Adrenal gland (tissue), 12 donors: ENCODE results near the gene ECM1. TPM values are rescaled to one million over a fixed set of nuclear protein-coding genes. Genes with fewer than 3 reads are reported as not detected.

Experiments used
- DNase-seq, 7 donors: peaks; one replicate each; pipeline ENCODE4 v3.0.0-alpha.2; 2019 to 2020
- H3K27ac ChIP-seq, 5 donors: fragments of 200-600 bp; sonication (generic) in 4 of 5; 1 replicate in 3 of 5; 2 replicates in 2 of 5; pipeline versions ENCODE4 v1.5.1 to v1.8.0; 2016 to 2020; ENCODE audit warnings: mild to moderate bottlenecking in 1 of 5
- H3K27me3 ChIP-seq: fragments of 200-600 bp; 2 replicates; pipeline ENCODE4 v1.8.0; 2021
- H3K36me3 ChIP-seq, 2 donors: fragments of 200-600 bp; replicated peaks in 1 of 2; 1 replicate in 1 of 2; 2 replicates in 1 of 2; pipeline versions ENCODE4 v1.5.1 to v1.8.0; 2018 to 2022
- H3K4me1 ChIP-seq, 2 donors: fragments of 200-600 bp; replicated peaks in 1 of 2; 1 replicate in 1 of 2; 2 replicates in 1 of 2; pipeline versions ENCODE4 v1.5.1 to v1.8.0; 2018 to 2021
- H3K4me3 ChIP-seq, 4 donors: fragments of 200-600 bp; sonication (generic) in 3 of 4; one replicate each; pipeline ENCODE4 v1.5.1; 2016 to 2018
- H3K9me3 ChIP-seq, 3 donors: fragments of 200-600 bp; sonication (generic) in 1 of 3; replicated peaks in 1 of 3; 1 replicate in 2 of 3; 2 replicates in 1 of 3; pipeline versions ENCODE4 v1.5.1 to v1.8.0; 2016 to 2021
- CTCF ChIP-seq, 6 experiments: fragments of 450-650 bp in 4 of 6; fragments of 200-600 bp in 2 of 6; sonication (generic) in 1 of 6; IDR thresholded peaks; 1 replicate in 5 of 6; 2 replicates in 1 of 6; pipeline versions ENCODE4 v1.5.1 to v1.8.0; 2016 to 2021; ENCODE audit warnings: antibody characterized with exemption in 6 of 6, mild to moderate bottlenecking in 2 of 6, moderate library complexity in 1 of 6
- POLR2A ChIP-seq, 2 donors: fragments of 450-650 bp; IDR thresholded peaks; one replicate each; pipeline ENCODE4 v1.6.1; 2017; ENCODE audit warnings: antibody characterized with exemption in 2 of 2, mild to moderate bottlenecking in 2 of 2, moderate library complexity in 1 of 2
- WGBS, 4 donors: extraction: QIAGEN DNeasy Blood & Tissue Kit in 2 of 4; methylation state at CpG; one replicate each; pipeline versions ENCODE4 v1.1.5 to v1.1.7; 2013 to 2017; 5-methylcytosine and 5-hydroxymethylcytosine counted together
- intact Hi-C, 2 donors: fragments of 100-400 bp; cut with DNase I; formaldehyde crosslinking; loops; one replicate each; pipeline versions ENCODE4 v1.14.1 to v1.15.0; 2022 to 2023
- polyA plus RNA-seq, 3 donors: library from polyadenylated mRNA; stranded (reverse); fragments of 200-250 nt in 2 of 3; fragments of 350-450 nt in 1 of 3; fragmentation: Illumina TruSeq in 1 of 3; extraction: RNeasy Lipid Tissue Mini Kit (QIAGEN cat#74804) in 1 of 3; gene quantifications; one replicate each; pipeline ENCODE4 v1.2.3, GENCODE V29; 2013 to 2014
- total RNA-seq, 9 donors: library from RNA; depleted of rRNA in 4 of 9; stranded (reverse); fragments of >200 nt in 4 of 9; fragments of 120-200 nt in 1 of 9; fragmentation: NEBNext Ultra II Directional in 1 of 9; extraction: Animal tissue kit (Norgen Biotek cat#: 25700) in 1 of 9; gene quantifications; one replicate each; pipeline versions ENCODE4 v1.1.0 to v1.2.4, GENCODE V29; 2013 to 2023
- donor health status: healthy with polysubstance abuse.
- donor health status: Bipolar disorder and iron deficiency.
- donor health status: DM: yes; HTN: yes; CAD: no.
- donor health status: DM: no; HTN: no; CAD: no.
- donor health status: DM: no; HTN: no; CAD: no.
- donor health status: DM: yes; HTN: yes; CAD: no.

Gene ECM1
- total and polyA plus RNA-seq, 12 donors, result 5.4 to 63.0 (median 26.2) TPM

- peak overlapping the region in 3 of 5 donors; percentile 54 to 92 (median 74) for H3K27ac ChIP-seq
- no peaks in the 10 kb centered on the region for H3K9me3 ChIP-seq
- no peaks in the 10 kb centered on the region for H3K27me3 ChIP-seq
- TF ChIP-seq CTCF (IDR thresholded peaks at IDR 0.05), result no peak
- no peak for TF ChIP-seq POLR2A (IDR thresholded peaks at IDR 0.05)
- no peak for DNase-seq
- WGBS, 4 donors, result 43 to 80% (median 48%) methylated on average over 1 of the region's 1 CpG
- H3K4me3 ChIP-seq, result no peak overlapping the region
- peaks cover 26 to 40% of the 10 kb centered on the region in 2 donors for H3K4me1 ChIP-seq
- intact Hi-C loops, result loop anchor here in 1 of 2 donors (10.0 kb wide), 1 partner anchor 263 kb away; no protein-coding TSS in a partner anchor
- H3K36me3 ChIP-seq, result no peaks in the 10 kb centered on the region
Measured at GRCh38 chr1:150551784-150552127, 43.8 kb downstream of the ECM1 start.

- H3K27ac ChIP-seq, result peak overlapping the region in 4 of 5 donors; percentile 2 to 92 (median 64)
- WGBS, 4 donors, result 27 to 35% (median 31%) methylated on average over 12 to 13 of the region's 13 CpGs
- H3K27me3 ChIP-seq, result no peaks in the 10 kb centered on the region
- peaks cover 26 to 40% of the 10 kb centered on the region in 2 donors for H3K4me1 ChIP-seq
- peak; percentile 68 to 93 (median 91) for DNase-seq
- H3K36me3 ChIP-seq, result no peaks in the 10 kb centered on the region
- H3K9me3 ChIP-seq, result no peaks in the 10 kb centered on the region
- no peak overlapping the region for H3K4me3 ChIP-seq
- intact Hi-C loops, result loop anchor here in 1 of 2 donors (10.0 kb wide), 1 partner anchor 262 kb away; no protein-coding TSS in a partner anchor
- TF ChIP-seq CTCF (IDR thresholded peaks at IDR 0.05) (no peak), POLR2A (IDR thresholded peaks at IDR 0.05) (peak in 1 of 2 donors; percentile 37)
Measured at GRCh38 chr1:150552128-150552910, 44.4 kb downstream of the ECM1 start.

GRCh38 chr1:150552911-150553289 is 45.0 kb downstream of the ECM1 start:
- Histone ChIP-seq H3K4me1 (peaks cover 26 to 40% of the 10 kb centered on the region in 2 donors), H3K4me3 (no peak overlapping the region), H3K27ac (peak overlapping the region in 4 of 5 donors; percentile 2 to 92 (median 63)), H3K9me3 (no peaks in the 10 kb centered on the region), H3K27me3 (no peaks in the 10 kb centered on the region), H3K36me3 (no peaks in the 10 kb centered on the region)
- intact Hi-C loops, result loop anchor here in 1 of 2 donors (10.0 kb wide), 1 partner anchor 262 kb away; no protein-coding TSS in a partner anchor
- 76 to 84% (median 77%) methylated on average over 9 to 12 of the region's 12 CpGs for WGBS, 4 donors
- DNase-seq, result peak in 1 of 7 donors; percentile 25
- no peak for TF ChIP-seq POLR2A (IDR thresholded peaks at IDR 0.05)
- TF ChIP-seq CTCF (IDR thresholded peaks at IDR 0.05), result no peak

GRCh38 chr1:150553392-150554085 is 45.6 kb downstream of the ECM1 start:
- Histone ChIP-seq H3K36me3 (no peaks in the 10 kb centered on the region), H3K4me3 (no peak overlapping the region), H3K27me3 (no peaks in the 10 kb centered on the region), H3K9me3 (no peaks in the 10 kb centered on the region), H3K4me1 (peaks cover 26 to 35% of the 10 kb centered on the region in 2 donors), H3K27ac (peak overlapping the region in 4 of 5 donors; percentile 2 to 92 (median 63))
- intact Hi-C loops, result loop anchor here in 1 of 2 donors (10.0 kb wide), 1 partner anchor 261 kb away; no protein-coding TSS in a partner anchor
- no peak for TF ChIP-seq CTCF (IDR thresholded peaks at IDR 0.05)
- no peak for TF ChIP-seq POLR2A (IDR thresholded peaks at IDR 0.05)
- DNase-seq, result no peak
- WGBS, 4 donors, result 85 to 94% (median 89%) methylated on average over 13 to 23 of the region's 23 CpGs
